ACC112 (cell line): Measurements from ENCODE around the gene G6PC3.
"Not testable (repeated sequence)": the region's sequence is repeated elsewhere in the genome, so short reads cannot be mapped to it uniquely, and the experiment has no call there.

ENCODE experiments used
- H2AFZ ChIP-seq: fragments of 200-600 bp; sonication (generic); one replicate; pipeline ENCODE4 v1.6.0; 2017; ENCODE audit warnings: antibody characterized with exemption, low read length; ENCODE audit not compliant: unreplicated experiment
- H3K27ac ChIP-seq: fragments of 200-600 bp; sonication (generic); 2 replicates; pipeline ENCODE4 v1.5.1; 2014; ENCODE audit warnings: low read depth, mild to moderate bottlenecking, antibody characterized with exemption, low read length, moderate library complexity
- H3K27me3 ChIP-seq: fragments of 200-600 bp; sonication (generic); 2 replicates; pipeline ENCODE4 v1.6.1; 2014; ENCODE audit warnings: mild to moderate bottlenecking, antibody characterized with exemption, low read length, moderate library complexity, mixed read lengths; ENCODE audit not compliant: insufficient read depth
- H3K36me3 ChIP-seq: fragments of 200-600 bp; sonication (generic); 2 replicates; pipeline ENCODE4 v1.6.1; 2016; ENCODE audit warnings: mild to moderate bottlenecking, antibody characterized with exemption, low read length, moderate library complexity, mixed read lengths; ENCODE audit not compliant: insufficient read depth
- H3K4me1 ChIP-seq: fragments of 200-600 bp; sonication (generic); one replicate; pipeline ENCODE4 v1.6.1; 2016; ENCODE audit warnings: low read length, mixed read lengths; ENCODE audit not compliant: insufficient read depth, unreplicated experiment, control insufficient read depth
- H3K4me3 ChIP-seq: fragments of 200-600 bp; sonication (generic); 2 replicates; pipeline ENCODE4 v1.5.1; 2014; ENCODE audit warnings: mild to moderate bottlenecking, low read depth, low read length
- H3K79me2 ChIP-seq: fragments of 200-600 bp; sonication (generic); one replicate; pipeline ENCODE4 v1.6.0; 2016; ENCODE audit warnings: low read length; ENCODE audit not compliant: control insufficient read depth, unreplicated experiment, insufficient read depth

G6PC3 gene

DNA sequence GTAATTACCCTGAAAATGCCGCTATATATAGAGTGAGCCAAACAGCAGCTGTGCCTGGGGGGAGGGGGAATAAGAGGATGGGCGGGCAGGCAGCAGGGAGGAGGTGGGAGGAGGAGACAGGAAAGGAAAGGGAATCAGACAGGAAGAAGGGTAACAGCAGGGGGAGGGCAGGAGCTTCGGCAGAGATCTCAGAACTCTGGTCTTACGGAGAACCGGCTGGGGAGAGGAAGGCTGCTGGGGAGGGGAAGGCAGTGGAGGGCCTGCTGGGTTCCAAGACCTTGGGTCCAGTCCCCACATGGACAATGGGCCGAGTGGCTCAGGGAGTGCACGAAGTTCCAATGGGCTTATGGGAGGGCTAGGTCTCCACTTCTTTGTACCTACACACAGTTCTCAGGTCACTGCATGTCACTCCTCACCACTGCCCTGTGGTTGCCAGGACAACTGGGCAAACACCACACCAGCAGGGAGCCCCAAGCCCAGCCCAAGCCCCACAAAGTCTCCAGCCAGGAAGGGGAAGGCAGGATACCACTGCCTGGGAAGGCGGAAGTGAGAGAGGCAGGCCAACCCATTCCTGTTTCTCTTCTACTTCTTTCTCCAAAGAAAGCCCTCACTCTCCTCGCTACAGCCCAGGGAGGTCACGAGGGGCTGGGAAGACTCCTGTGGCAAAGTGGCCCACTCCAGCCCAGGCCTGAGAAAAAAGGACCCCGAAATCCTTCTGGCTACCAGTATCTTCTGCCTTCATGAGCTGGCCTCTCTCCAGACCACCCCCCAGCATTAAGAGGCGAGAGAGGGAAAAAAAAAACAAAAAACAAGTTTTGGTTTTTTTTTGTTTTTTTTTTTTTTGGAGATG, 25.3 kb downstream of the G6PC3 start:
- Histone ChIP-seq H3K79me2 (no peaks in the 10 kb centered on the region), H3K4me1 (peaks cover 15% of the 10 kb centered on the region), H3K27me3 (no peaks in the 10 kb centered on the region), H3K36me3 (no peaks in the 10 kb centered on the region), H3K4me3 (peak overlapping the region; percentile 54), H3K27ac (peak overlapping the region; percentile 95), H2AFZ (peak overlapping the region; percentile 62)

GRCh38 chr17:44097110-44097958, 26.8 kb downstream of the G6PC3 start:
- Histone ChIP-seq H2AFZ (no peak overlapping the region), H3K27ac (peak overlapping the region; percentile 95; the same call in 1 of the 2 replicates), H3K4me3 (no peak overlapping the region), H3K36me3 (no peaks in the 10 kb centered on the region), H3K79me2 (no peaks in the 10 kb centered on the region), H3K27me3 (no peaks in the 10 kb centered on the region), H3K4me1 (peaks cover 15% of the 10 kb centered on the region)

- not testable (repeated sequence) for H2AFZ ChIP-seq, H3K79me2 ChIP-seq, H3K4me3 ChIP-seq, H3K27me3 ChIP-seq, H3K36me3 ChIP-seq, H3K27ac ChIP-seq, H3K4me1 ChIP-seq
These were observed 31.3 kb downstream of the G6PC3 start for GRCh38 chr17:44101858-44102257.

- H3K36me3 ChIP-seq = no peaks in the 10 kb centered on the region
- H3K79me2 ChIP-seq = no peaks in the 10 kb centered on the region
- H3K27ac ChIP-seq = no peak overlapping the region
- H3K4me3 ChIP-seq = no peak overlapping the region
- no peak overlapping the region for H2AFZ ChIP-seq
- H3K4me1 ChIP-seq = peaks cover 10% of the 10 kb centered on the region
- no peaks in the 10 kb centered on the region for H3K27me3 ChIP-seq
These were observed 32.5 kb downstream of the G6PC3 start for GRCh38 chr17:44102849-44103622.

- H3K27me3 ChIP-seq = no peaks in the 10 kb centered on the region
- H3K36me3 ChIP-seq = no peaks in the 10 kb centered on the region
- no peak overlapping the region for H2AFZ ChIP-seq
- H3K27ac ChIP-seq = no peak overlapping the region
- H3K4me3 ChIP-seq = no peak overlapping the region
- peaks cover 33% of the 10 kb centered on the region for H3K4me1 ChIP-seq
- no peaks in the 10 kb centered on the region for H3K79me2 ChIP-seq
These were observed 34.9 kb downstream of the G6PC3 start for GRCh38 chr17:44105483-44105882.

DNA sequence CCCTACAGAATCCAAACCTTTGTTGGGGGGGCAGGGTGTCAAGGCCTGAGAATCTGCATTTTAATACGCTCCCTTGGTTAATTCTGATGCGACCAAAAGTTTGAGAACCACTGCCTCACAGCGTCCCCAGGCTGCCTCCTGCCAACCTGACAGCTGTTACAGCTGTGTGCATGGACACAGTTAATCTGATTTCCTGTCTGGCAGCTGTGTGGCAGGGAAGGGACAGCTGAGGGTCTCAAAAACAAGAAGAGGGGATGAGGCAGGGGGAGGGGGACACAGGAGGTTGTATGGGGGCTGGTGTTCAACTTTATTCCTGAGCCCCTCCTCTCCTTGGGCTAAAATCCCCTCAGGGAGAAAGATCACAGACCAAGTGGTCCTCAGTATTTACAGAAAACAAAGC, 35.4 kb downstream of the G6PC3 start:
- H3K27ac ChIP-seq = no peak overlapping the region
- H3K4me3 ChIP-seq = no peak overlapping the region
- no peak overlapping the region for H2AFZ ChIP-seq
- no peaks in the 10 kb centered on the region for H3K27me3 ChIP-seq
- H3K36me3 ChIP-seq = no peaks in the 10 kb centered on the region
- H3K79me2 ChIP-seq = no peaks in the 10 kb centered on the region
- peaks cover 37% of the 10 kb centered on the region for H3K4me1 ChIP-seq

GRCh38 chr17:44106801-44107200, 36.3 kb downstream of the G6PC3 start:
- no peaks in the 10 kb centered on the region for H3K27me3 ChIP-seq
- H3K4me1 ChIP-seq = peaks cover 45% of the 10 kb centered on the region
- no peak overlapping the region for H2AFZ ChIP-seq
- H3K79me2 ChIP-seq = no peaks in the 10 kb centered on the region
- H3K27ac ChIP-seq = no peak overlapping the region
- no peaks in the 10 kb centered on the region for H3K36me3 ChIP-seq
- no peak overlapping the region for H3K4me3 ChIP-seq

DNA sequence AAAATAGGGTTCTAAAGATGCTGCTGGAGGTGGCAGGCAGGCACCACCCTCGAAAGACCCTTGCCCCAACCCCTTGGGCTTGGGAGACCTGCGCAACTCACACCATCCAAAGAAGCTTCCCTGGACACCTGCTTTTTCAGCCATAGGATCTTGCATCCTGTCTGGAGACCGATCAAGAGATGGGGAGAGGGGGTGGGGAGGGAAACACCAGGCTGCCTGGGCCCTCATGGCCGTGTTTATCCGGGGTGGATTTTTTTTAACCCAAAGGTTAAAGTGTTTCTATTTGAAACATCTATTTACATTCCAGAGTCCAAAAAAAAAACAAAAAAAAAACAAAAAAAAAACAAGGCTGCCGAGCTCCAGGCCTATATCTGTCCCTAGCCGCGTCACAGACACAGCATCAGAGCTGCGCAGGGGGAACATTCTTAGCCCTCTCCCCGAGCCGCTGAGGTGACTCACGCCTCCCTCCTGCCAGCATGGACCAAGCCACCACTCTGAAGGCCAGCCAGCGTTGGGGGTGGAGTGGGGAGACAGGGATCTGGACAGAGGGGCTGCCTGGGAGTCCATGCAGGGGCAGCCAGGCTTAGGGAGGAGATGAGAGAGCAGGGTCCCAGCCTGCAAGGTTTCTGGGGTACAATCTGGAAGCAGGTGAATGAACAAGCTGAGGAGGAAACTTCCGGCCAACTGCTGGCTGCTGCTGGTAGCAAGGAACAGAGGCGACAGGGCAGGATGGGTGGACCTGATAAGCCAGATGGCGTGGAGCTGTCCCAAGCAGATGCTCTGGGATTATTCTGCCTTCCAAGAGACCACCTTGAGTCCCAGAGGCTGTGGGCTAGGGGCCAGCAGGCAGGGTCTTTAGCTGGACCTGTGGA, 38.1 kb downstream of the G6PC3 start:
- Histone ChIP-seq H3K27me3 (no peaks in the 10 kb centered on the region), H3K36me3 (no peaks in the 10 kb centered on the region), H2AFZ (no peak overlapping the region), H3K4me3 (peak overlapping the region; percentile 64; the same call in 1 of the 2 replicates), H3K4me1 (peaks cover 45% of the 10 kb centered on the region), H3K79me2 (no peaks in the 10 kb centered on the region), H3K27ac (peak overlapping the region; percentile 95)

DNA sequence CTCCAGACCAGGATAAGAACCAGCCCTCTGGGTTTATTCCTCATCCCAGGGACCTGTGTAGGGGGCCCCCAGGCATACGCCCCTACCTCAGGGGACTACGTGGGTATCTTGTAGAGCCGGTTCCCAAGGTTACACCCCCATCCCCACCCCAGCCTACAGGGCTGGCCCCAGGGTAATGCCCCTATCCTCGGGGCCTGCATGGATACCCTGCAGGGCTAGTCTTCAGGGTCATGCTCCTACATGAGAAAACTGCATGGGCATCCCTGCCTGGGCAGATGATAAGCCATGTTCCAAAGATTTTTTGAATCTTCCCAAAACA, 38.7 kb downstream of the G6PC3 start:
- Histone ChIP-seq H3K27ac (peak overlapping the region; percentile 76), H3K79me2 (no peaks in the 10 kb centered on the region), H3K36me3 (no peaks in the 10 kb centered on the region), H3K4me1 (peaks cover 45% of the 10 kb centered on the region), H2AFZ (no peak overlapping the region), H3K4me3 (no peak overlapping the region; the same call in 1 of the 2 replicates), H3K27me3 (no peaks in the 10 kb centered on the region)
